GM19023 (cell line): ENCODE data around the gene CKM.
"Not testable (repeated sequence)": the region's sequence is repeated elsewhere in the genome, so short reads cannot be mapped to it uniquely, and the experiment has no call there.

Experiments
- ATAC-seq: cut with Tn5 transposase; IDR thresholded peaks from one replicate; pipeline ENCODE4 v1.9.1; 2021; ENCODE audit warnings: mild to moderate bottlenecking, moderate library complexity; ENCODE audit not compliant: unreplicated experiment

The CKM gene

DNA sequence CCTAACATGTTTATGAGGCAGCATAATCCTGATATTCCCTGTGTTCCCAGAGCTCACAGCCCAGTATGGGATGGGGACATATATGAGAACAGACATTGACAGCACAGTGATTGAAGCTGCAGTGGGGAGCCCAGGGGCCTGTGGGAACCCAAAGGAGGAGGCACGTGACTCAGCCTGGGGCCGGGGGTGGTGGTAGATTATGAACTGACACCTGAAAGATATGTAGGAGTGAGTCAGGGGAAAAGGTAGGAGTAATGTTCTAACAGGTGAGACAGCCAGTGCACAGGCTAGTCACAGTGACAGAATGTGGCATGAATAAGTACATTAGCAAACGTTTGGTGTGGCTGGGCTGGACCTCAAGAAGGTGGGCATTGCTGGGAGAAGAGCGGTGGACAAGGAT is 29.0 kb downstream of the CKM start:
- ATAC-seq: no peak

DNA sequence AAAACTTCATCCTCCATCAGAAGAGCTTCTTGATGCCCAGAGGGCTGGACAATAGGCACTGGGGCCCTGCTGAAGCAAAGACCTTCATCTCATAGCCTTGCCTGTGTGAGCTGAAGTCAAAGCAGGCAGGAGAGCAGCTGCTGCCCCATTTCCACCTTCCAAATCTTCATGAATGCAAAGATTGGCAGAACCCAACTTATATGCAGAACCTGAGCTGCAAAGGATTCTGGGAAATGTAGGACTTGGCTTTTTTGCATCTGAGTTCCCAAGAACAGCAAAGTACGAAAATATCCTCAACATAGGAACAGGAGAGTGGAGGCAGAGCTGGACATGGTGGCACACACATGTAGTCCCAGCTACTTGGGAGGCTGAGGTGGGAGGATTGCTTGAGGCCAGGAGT is 30.8 kb downstream of the CKM start:
- ATAC-seq: no peak

DNA sequence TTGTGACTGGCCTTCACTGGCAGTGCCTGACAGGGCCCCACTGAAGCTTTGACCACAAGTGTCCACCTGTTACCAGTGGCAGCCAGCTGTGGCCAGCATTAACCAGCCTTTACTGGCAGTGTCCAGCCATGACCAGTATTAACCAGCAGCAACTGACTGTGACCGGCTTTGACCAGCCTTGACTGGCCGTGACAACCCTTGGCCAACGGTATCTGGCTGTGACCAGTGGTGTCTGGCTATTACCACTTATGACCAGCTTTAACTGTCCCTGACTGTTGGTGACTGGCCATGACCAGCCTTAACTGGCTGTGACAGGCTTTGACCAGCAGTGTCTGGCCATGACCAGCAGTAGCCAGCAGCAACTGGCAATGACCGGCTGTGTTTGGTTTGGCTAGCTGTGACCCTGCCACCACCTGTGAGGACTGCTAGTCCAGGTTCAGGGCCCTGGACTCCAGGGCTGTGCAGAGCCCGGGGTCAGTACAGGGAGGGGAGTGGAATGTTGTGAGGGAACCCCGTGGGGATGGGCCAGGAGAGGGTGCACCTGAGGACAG is 32.2 kb downstream of the CKM start:
- no peak for ATAC-seq

DNA sequence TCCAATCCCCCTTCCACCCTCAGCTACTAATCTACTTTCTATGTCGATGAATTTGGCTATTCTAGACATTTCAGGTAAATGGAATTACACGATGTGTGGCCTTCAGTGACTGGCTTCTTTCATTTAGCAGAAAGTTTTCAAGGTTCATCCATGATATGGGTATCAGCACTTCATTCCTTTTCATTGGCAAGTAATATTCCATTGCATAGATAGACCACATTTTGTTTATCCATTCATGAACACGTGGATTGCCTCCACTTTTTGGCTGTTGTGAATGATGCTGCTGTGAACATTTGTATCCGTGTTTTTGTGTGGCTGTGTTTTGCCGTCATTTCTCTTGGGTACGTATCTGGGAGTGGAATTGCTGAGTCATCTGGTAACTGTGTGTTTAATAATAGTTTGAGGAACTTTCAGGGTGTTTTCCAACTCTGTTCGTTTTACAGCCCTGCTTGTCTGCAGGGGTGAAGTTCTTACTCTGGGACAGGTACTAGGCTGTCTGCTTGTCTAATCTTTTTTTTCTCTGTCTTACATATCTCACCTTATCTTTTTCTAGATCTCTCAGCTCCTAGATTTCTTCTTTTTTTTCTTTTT is 39.1 kb downstream of the CKM start:
- no peak for ATAC-seq

DNA sequence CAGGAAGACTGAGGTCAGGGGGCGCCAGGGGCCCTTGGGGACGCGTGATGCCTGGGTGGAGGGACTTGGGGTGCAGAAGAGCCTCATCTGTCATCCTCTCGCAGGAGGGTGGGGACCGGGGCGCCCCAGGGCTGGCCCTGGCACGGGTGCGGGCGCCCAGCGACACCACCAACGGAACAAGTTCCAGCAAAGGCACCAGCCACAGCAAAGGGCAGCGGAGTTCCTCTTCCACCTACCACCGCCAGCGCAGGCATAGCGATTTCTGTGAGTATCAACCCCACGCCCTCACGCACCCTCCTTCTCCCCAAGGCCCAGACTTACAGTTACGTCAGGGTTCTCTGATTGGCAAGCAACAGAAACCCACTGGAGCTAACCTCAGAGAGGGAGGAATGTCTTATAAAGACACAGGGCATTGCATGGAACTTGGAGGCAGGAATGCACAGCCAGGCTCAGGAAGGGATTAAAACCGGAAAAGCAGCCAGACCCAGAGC is 42.2 kb downstream of the CKM start:
- ATAC-seq: no peak

DNA sequence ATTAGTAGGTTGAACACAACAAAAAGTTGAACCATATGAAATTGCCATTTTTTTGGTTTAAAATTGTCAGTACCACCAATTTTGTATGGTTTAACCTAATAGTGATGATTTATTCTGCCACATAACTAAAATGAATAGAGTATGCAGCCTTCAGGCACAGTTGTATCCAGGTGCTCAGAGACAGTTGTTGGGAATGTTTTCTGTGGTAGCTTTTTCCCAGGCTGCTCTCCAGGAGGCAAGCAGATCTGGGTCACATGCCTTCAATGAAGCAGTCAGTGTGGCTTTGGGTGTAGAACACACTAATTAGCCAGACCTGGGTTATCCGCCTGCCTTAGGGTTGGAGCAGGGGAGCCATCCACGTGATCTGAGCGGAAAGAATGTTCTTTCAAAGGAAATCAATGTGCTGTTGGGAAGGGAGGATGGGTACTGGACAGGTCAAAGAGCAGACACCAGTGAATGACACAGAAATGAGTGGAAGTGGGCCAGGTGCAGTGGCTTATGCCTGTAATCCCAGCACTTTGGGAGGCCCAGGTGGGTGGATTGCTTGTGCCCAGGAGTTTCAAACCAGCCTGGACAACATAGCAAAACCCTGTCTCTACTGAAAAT is 43.0 kb downstream of the CKM start:
- no peak for ATAC-seq

DNA sequence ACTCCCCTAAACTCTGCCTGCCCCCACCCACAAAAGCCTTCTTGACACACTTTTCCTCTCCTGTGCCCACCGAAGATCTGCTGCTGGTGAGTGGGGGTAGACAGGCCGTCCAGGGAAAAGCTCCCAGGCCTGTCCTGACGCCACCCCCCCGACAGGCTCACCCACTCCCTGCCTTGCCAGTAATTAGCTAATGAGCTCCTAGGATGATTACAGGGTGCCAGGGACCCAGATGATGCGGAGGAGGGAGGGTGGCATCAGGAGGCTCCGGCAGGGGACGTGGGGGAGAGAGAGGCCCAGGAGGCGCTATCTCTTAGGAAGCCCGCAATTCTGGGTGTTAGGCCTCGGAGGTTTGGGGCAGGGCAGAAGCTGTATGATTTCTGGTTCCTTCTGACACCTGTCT is 44.6 kb downstream of the CKM start:
- no peak for ATAC-seq

DNA sequence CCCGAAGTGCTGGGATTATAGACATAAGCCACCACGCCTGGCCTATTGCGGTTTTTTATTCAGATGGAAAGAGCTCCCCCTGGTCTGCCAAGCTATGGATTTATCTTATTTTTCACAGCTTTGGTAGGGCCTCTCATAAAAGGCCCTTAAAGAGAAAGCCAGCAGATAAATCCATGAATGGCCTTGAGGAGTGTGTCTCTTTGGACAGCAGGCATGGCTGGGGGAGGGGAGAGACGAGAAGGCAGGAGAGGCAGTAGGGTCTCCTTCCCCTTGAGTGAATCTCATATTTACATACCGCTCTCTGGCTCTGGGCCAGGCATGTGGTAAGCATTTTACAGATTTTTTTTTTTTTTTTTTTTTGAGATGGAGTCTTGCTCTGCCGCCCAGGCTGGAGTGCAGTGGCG is 46.4 kb downstream of the CKM start:
- ATAC-seq: no peak

DNA sequence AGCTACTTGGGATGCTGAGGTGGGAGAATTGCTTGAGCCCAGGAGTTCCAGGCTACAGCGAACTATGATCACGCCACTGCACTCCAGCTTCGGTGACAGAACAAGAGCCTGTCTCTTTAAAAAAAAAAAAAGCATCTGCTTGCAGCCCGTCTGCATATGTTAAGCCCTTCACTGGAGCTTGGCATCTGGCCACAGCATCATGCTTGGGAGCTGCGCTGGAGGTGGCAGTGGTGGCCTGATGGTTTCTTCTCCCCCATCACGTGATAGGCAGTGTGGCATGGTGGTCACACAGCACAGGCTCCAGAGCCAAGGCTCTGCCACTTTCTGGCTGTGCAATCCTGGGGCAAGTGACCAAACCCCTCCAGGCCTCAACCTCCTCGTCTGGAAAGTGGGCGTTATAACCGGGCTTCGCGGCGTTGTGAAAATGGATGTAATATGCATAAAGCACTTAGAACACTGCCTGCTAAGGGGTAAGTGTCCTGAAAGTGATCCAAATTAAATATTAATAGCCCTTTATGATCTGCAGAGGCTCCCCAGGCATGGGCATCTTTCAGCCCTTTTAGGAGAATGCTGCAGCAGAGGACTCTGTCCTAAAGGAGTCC is 47.2 kb downstream of the CKM start:
- no peak for ATAC-seq

DNA sequence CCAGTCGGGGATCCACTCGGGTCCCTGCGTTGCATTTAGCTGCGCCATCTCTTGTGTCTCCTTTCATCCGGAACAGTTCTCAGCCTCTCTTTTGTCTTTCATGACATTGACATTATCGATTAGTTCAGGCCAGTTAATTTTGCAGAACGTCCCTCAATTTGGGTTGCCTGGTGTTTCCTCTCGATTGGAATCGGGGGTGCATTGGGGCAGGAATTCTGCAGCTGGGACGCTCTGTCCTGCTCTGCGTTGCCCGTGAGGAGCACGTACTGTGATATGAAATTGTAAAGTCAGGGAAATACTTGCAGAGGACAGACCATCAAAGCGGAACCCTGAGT is 49.2 kb downstream of the CKM start:
- ATAC-seq: no peak

DNA sequence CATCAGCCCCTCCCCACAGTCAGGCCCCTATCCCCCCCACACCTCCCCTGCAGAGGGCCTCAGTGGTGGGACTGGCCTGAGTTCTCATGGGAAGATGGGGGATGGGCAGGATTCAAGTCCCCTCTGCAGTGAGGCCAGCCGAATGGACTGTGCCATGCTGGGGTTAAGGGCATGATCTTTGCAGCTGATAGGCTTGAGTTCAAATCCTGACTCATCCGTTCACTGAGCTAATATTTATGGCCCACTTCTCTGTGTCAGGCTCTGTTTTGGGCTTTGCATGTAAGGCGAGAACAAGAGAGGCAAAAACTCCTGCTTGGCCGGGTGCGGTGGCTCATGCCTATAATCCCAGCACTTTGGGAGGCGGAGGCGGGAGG is 51.0 kb downstream of the CKM start:
- ATAC-seq: no peak

DNA sequence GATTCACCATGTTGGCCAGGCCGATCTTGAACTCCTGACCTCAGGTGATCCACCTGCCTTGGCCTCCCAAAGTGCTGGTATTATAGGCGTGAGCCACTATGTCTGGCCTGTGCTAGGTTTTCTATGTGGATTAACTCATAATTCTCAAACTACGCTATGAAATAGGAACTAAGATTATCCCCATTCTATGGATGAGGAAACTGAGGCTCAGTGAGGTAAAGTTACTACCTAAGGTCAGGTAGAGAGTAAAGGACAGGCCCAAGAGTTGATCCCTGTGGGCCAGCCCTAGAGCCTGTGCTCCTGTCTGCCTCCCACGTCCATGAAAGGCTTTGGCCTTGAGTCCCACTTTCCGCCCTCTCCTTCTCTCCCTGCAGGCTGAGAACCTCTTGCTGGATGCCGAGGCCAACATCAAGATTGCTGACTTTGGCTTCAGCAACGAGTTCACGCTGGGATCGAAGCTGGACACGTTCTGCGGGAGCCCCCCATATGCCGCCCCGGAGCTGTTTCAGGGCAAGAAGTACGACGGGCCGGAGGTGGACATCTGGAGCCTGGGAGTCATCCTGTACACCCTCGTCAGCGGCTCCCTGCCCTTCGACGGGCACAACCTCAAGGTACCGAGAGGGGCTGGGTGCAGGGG is 51.5 kb downstream of the CKM start:
- ATAC-seq: no peak

DNA sequence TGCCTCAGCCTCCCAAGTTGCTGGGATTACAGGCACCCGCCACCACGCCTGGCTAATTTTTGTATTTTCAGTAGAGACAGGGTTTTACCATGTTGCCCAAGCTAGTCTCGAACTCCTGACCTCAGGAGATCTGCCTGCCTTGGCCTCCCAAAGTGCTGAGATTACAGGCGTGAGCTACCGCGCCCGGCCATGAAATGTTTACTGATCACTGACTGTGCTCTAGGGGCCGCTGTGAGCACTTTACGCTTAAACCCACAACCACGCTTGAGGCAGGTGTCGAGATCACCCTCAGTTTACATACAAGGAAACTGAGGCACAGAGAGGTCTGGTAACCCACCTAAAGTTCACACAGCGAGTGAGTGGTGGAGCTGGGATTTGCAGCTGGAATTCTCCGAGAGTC is 52.7 kb downstream of the CKM start:
- not testable (repeated sequence) for ATAC-seq

DNA sequence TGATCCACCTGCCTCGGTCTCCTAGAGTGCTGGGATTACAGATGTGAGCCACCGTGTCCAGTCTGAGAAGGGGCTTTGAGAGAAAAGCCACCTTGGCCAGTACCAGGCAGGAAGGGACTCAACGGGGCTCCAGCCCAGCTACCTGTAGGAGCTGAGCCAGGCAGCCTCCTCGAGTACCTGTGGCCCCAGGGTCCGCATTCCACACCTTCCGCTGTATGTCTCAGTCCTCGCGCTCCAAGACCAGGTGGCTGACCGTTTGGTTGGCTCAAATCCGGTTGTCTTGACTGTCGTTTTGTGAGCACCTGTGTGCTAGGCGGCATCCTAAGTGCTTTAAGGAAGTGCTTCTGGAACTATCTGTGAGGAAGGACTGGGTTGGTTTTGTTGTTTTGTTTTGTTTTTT is 55.4 kb downstream of the CKM start:
- no peak for ATAC-seq

DNA sequence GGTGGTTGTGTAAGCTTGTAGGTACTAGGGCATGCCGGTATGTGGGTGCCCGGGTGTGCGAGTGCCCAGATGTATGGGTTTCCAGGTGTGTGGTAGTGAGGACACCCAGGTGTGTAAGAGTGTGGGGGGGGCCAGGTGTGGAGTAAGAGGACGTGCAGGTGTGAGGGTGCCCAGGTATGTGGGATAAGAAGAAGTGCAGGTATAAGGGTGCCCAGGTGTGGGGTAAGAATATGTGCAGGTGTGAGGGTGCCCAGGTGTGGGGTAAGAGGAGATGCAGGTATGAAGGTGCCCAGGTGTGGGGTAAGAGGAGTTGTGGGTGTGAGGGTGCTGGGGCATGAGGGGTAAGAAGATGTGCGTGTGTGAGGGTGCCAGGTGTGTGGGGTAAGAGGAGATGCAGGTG is 57.3 kb downstream of the CKM start:
- ATAC-seq: no peak

DNA sequence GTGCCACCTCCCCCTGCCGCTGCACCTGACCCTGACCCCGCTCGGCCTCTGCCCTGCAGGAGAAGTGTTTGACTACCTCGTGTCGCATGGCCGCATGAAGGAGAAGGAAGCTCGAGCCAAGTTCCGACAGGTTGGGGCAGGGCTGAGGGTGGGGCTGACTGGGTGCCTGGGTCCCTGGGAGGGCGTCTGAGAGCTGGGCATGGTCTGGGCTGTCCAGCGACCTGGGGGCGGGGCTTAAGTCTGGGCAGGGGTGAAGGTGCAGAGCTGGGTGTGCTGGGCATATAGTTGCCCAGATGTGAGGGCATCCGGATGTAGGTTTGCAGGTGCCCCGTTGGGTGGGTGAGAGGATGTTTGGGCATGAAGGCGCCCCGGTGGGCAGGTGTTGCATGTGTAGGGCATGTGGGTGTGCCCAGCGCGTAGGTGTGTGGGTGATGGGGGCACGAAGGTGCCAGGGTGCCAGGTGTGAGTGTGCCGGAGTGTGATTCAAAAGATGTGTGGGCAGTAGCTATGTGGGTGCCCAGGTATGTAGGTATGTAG is 57.8 kb downstream of the CKM start:
- no peak for ATAC-seq

DNA sequence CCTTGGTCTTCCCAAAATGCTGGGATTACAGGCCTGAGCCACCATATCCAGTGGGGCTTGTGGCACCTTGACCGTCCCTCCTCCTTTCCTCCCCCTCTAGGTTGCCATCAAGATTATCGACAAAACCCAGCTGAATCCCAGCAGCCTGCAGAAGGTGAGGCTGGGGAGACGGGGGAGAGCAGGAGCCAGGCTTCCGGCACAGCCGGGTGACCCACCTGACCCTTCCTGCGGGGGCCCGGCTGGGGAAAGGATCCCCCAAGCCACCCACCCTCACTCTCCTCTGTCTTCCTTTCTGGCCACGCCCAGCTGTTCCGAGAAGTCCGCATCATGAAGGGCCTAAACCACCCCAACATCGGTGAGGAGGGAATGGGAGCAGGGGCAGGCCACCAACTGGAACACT is 59.7 kb downstream of the CKM start:
- ATAC-seq: no peak

DNA sequence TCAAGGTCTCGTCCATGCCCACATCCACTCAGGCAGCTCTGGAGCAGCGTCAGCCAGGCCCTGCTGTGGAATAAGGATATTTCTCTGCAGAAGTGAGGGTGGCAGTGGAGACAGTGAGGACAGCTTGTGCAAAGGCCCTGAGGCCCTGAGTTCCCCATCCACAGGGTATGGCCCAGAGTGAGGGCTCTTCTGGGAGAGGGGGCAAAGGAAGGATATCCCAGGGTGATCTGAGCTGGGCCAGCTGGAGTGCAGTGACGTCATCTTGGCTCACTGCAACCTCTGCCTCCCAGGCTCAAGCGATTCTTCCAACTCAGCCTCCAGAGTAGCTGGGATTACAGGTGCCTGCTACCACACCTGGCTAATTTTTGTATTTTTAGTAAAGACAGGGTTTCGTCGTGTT is 60.1 kb downstream of the CKM start:
- ATAC-seq: no peak

DNA sequence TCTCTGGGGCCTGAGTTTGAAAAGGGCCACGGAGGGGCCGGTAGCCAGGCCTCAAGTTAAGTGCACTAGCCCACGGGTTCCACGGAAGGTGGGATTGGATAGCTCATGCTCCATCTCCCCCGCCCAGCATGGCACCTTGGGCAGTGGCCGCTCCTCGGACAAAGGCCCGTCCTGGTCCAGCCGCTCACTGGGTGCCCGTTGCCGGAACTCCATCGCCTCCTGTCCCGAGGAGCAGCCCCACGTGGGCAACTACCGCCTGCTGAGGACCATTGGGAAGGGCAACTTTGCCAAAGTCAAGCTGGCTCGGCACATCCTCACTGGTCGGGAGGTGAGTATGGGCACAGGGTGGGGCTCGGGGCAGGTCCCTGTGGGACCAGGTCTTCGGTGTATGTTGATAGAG is 63.8 kb downstream of the CKM start:
- ATAC-seq: no peak

DNA sequence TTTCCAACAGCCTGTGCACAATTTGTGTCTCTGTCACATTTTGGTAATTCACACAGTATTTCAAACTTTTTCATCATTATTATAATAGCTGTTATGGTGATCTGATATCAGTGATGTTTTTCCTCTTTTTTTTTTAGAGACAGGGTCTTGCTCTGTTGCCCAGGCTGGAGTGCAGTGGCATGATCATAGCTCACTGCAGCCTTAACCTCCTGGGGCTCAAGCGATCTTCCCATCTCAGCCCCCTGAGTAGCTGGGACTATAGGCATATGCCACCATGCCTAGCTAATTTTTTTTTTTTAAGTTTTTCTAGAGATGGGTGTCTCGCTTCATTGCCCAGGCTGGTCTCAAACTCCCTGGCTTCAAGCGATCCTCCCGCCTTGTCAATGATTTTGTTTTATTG is 65.8 kb downstream of the CKM start:
- no peak for ATAC-seq
